Measurements from ENCODE around the gene FOXF2. TPM values are rescaled to one million over a fixed set of nuclear protein-coding genes. Genes with fewer than 3 reads are reported as not detected.

FOXF2 gene
- polyA plus RNA-seq, 3 donors: 0.26 to 2.1 (median 1.2) TPM

DNA sequence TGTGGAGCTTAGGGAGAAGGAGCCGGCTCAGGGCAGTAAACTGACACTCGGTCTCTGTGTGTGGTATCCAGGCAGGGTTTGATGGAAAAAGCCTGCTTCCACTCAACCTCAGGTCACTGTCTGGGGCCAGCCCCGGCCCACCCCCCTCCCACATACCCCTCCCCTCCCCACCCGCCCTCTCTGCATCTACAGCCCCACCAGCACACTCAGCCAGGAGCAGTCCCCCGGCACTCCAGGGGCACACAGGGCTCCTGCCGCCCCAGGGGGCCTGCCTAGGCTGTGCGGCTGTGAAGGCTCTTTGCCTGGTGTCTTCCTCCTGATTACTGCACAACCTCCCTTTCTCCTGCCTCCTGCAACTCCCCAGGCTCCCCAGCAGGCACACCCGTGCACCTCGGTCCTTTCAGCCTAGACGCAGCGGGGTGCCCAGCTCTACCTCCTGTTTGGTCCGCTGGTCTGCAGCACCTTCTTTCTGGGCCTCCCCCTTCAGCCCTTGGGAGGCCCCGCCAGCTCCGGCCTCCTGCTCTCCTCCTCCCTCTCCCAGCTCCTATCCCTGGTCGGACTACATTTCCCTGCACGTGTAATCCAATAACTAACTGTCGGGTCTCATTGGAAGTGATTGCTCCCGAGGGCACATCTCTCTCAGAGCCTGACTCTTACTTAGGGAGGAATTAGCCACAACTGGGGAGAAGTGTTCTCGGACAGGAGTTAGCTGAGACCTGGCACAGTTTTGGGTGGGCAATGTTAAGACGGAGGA is 1.3 kb upstream of the FOXF2 start:
- 10 to 25% (median 22%) methylated on average over 18 to 20 of the region's 20 CpGs for WGBS, 3 donors

DNA sequence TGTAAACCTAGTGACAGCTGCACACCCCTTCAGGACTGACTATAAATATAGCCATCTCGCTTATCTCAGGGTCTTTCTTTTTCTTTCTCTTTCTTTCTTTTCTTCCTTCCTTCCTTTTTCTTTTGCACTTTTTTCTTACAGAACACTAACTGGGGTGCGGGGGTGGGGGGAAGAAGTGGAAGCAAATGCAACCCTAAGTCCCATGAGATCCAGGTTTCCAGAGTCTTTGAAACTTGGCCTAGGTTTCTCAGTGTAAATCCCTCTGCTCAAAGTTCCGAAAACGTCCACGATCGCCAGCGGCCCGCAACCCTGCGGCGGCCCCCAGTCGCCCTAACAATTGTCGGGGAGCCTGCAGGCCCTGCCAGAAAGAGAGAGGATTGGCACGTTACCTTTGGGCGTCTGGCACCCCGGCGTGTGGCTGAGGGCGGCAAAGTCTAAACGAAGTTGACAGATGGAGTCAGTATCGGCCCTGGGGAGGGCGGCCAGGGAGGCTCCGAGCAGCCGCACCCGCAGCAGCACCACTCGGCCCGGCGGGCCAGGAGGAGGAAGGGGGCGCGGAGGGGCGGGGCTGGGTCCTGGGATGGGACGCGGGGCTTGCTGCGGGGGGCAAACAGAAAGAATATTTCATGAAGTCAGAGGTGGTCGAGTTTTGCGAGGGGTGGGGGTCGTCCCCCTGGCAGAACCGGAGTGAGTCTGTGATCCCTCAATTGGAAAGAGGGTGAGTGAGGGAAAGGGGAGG is 577 bp upstream of the FOXF2 start:
- 4 to 5% (median 4%) methylated on average over 35 to 36 of the region's 36 CpGs for WGBS, 3 donors
- no peak overlapping the region for H3K27ac ChIP-seq (ENCODE audit: low read depth, low read length)

More for the DNA sequence above, 1.3 kb upstream of the FOXF2 start:
- H3K27ac ChIP-seq (ENCODE audit: low read depth, low read length): no peak overlapping the region

DNA sequence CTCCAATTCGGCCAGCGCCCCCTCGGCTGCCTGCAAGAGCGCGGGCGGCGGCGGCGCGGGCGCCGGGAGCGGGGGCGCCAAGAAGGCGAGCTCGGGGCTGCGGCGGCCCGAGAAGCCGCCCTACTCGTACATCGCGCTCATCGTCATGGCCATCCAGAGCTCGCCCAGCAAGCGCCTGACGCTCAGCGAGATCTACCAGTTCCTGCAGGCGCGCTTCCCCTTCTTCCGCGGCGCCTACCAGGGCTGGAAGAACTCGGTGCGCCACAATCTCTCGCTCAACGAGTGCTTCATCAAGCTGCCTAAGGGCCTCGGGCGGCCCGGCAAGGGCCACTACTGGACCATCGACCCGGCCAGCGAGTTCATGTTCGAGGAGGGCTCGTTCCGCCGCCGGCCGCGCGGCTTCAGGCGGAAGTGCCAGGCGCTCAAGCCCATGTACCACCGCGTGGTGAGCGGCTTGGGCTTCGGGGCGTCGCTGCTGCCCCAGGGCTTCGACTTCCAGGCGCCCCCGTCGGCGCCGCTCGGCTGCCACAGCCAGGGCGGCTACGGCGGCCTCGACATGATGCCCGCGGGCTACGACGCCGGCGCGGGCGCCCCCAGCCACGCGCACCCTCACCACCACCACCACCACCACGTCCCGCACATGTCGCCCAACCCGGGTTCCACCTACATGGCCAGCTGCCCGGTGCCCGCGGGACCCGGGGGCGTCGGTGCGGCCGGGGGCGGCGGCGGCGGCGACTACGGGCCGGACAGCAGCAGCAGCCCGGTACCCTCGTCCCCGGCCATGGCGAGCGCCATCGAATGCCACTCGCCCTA is 963 bp downstream of the FOXF2 start:
- H3K27ac ChIP-seq (ENCODE audit: low read depth, low read length): no peak overlapping the region
- 1 to 2% (median 2%) methylated on average over 75 to 106 of the region's 106 CpGs for WGBS, 3 donors

DNA sequence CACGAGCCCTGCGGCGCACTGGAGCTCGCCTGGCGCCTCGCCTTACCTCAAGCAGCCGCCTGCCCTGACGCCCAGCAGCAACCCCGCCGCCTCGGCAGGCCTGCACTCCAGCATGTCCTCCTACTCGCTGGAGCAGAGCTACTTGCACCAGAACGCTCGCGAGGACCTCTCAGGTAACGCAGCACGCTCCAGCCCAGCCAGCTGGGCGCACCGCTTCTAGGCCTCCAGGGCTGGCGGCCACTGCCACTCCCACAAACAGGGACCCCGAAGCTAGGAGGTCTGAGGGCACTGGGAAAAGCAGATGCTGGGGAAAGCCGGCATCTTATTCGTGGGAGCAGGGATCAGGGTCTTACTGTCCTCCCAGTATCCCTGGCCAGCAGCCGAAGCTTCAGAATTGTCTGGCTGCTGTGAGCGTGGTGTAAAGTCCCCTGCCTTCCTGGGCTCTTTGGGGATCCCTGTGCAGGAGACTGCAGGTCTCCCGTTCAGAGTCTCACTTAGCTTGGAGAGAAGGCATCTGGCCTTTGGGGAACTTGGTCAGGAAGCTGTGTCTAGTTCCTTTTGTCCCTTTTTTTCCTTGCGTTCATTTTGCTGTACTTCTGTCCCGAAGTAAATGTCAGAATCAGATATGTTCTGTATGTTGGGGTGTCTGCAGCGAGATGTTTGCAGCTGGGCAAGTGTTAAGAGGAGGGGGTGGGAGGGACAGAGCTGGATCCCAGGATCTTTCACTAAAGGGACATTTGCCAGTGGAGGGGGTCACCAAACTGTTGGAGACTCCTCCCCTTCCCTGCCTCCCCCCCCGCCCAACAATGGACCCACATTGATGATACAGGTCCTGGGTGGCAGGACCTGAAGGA is 1.8 kb downstream of the FOXF2 start:
- no peak overlapping the region for H3K27ac ChIP-seq (ENCODE audit: low read depth, low read length)
- WGBS, 3 donors: 11 to 12% (median 12%) methylated on average over 30 of the region's 30 CpGs

DNA sequence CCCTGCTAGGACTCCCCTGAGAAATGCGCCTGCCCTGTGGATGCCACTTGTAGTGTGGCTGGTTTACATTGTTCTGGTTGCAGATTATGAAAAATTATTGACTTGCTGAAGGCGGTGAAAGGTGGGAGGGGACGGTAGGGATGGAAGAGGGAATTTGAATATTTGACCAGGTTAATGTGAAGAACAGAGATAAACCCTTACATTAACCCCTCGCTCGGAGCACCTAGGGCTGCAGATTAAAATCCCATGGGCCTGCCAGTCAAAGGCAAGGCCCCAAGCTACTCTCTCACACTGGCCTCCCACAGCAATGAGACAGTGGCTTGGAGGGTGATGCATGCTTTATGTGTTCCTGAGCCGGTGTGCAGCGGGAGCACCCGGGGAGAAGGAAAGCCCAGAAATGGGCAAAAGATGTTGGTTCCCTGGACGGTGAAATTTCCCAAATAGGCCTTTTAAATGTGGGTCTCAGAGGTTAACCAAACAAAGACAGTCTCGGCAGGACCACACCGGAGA is 2.5 kb downstream of the FOXF2 start:
- H3K27ac ChIP-seq (ENCODE audit: low read depth, low read length): no peak overlapping the region
- 27 to 56% (median 53%) methylated on average over 11 of the region's 11 CpGs for WGBS, 3 donors

DNA sequence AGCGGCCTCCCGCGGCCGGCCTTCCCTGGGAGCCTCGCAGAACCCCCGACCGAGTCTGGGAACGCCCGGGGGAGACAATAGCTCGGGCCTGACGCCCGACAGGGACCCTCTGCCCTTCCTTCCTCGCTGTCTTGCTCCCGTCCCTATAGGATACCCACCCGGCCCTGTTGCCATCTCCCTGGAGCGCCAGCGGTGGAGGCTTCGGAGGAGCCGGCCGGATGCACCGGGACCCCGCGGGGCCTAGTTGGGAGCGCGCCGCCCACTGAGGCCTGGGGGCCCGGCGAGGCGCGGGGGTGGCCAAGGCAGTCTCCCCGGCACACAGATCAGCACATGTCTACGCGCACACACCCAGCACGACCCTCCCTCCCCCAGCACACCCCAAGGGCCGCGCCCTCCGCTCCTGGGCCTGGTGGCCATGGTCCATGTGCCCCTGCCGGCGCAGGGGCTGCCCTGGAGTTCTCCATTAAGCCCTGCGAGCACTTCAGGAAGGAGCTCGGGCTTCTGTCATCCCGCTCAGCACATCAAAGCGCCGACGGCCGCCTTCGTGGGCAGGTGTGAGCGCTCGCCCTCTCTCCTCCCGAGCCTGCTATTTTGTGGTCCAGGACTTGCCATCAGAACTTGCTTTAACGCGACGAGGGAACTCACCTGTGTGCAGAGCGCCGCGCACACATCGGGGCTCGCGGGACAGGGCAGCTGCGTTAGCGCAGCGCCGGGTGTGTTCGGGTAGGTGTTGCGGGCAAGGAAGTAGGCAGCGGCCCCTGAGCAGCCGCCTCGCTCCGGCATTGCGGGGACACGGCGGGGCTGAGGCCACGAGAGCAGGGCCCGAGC is 3.7 kb downstream of the FOXF2 start:
- WGBS, 3 donors: 6 to 36% (median 26%) methylated on average over 66 to 74 of the region's 74 CpGs
- H3K27ac ChIP-seq (ENCODE audit: low read depth, low read length): no peak overlapping the region

DNA sequence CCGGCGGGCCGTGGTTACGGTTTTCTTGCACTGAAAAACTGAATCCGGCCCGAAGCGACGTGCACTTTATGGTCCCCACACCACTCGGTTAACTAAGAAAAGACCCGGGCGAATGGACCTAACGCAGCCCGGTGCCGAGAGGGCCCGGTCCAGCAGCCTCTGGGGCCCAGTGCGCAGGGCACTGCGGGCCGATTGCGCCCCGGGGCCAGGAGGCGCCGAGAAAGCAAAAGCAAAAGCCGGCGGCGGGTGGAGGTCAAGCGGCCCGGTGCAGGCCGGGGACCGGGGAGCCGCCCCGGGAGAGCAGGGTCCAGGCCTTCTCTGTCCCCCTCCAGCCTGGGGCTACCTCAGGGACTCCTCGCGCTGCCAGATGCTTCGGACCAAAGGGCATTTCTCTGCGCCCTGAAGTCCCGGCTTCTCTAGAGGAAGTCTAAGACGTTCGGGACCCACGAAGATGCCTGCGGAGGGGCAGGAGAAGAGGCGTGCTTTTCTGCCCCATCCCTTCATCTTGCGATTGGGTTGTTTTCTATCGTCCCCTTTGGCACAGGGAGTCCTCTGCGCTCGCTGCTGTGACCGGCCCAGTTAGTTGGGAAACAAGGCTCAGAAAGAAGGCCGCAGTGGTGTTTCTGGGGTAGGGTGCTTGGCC is 4.4 kb downstream of the FOXF2 start:
- H3K27ac ChIP-seq (ENCODE audit: low read depth, low read length): no peak overlapping the region
- WGBS, 3 donors: 12 to 39% (median 27%) methylated on average over 47 of the region's 47 CpGs

DNA sequence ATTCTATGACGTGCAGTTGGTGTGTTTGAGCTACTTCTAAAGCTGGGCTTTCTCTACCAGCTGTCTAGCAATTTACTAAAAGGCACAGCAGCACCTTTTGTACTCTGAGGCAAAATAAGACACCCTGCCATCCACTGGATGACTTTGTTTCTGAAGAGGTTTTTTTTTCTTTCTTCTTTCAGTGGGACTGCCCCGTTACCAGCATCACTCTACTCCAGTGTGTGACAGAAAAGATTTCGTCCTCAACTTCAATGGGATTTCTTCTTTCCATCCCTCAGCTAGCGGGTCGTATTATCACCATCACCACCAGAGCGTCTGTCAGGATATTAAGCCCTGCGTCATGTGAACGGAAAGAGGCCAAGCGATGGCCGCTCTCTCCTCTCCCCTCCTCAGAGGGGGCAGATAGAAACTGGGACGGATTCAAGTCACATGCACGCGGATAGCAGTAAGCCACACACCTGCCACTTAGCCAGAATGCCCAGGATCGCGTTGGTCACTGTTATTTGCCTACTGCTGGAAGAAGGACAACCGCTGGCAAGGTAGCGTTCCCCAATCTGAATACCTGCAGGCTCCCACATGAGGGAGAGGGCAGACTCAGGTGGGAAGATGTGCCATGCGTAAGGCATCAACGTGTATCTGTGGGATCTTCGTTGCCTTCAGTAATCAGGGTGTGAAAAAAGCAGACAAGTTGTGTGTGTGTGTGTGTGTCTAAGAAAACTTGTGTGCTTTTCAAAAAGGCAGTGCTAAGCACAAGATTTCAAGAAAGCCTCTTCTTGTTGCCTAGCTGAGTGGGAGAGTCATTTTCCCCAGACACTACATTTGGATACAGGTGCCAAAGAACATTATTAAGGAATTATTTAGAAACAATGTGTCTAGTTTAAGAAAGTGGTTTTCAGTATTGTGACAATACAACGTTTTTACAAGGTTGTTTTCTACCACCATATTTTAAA is 5.4 kb downstream of the FOXF2 start:
- 23 to 56% (median 55%) methylated on average over 21 of the region's 21 CpGs for WGBS, 3 donors
- H3K27ac ChIP-seq (ENCODE audit: low read depth, low read length): no peak overlapping the region

DNA sequence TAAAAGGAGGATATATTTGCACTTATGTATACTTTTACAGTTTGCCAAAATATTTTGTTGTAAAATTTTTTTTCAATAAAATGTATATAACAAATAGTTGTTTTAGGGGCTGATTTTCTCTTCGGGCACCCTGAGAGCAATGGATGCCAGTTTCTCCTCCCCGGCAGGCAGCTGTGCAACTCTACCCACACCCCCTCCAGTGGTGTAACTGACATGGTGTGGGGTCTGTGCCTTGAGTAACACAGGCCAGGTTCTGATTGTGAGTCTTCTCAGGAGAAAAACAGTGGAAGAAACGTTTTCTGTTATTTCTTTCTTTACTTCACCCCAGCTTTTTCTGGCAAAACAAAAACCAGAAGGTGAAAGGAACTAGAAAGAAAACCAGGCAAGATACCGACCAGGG is 6.1 kb downstream of the FOXF2 start:
- 39 to 53% (median 53%) methylated on average over 4 of the region's 4 CpGs for WGBS, 3 donors
- H3K27ac ChIP-seq (ENCODE audit: low read depth, low read length): no peak overlapping the region

DNA sequence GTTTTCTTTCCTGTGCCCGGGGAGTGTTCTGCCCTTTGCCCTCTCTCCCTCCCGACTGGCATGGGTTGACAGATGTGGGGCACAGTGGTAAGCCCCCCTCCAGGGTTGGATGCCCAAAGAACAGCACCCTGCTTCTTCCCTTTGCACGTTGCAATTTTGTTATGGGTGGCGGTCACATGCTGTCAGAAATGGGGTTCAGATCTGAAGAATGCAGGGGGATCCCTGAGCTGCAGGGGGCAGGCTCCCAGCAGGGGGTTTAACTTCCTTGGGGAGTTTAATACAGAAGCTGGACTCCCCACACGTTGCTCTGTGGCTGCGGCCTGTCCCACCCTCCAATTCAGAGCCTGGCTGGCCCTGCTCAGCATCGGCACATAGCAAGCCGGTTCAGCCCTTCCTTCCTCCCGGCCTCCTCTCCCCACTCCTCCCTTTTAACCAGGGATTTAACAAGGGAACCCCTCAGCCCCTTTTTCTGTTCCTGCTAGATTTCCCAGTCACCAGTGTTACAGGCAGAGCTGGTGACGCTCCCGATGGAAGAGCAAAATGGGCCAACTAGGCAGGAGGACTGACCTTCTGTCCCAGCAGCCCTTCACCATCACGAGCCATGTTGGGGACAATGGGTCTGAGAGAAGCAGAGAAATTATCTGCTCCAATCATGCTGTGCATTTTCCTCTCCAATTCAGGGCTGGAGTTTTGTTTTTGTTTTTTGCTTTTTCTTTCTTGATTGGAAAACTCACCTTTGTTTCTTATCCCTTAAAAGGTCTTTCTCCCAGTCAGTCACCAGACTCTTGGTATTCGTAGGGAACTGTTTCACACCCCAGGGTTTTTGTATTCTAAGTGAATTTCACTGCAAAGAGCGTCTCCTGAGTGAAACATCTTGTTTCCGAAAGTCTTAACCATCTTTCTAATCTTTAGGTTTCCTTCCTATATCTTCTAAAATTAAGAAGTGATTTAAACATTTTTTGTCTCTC is 6.8 kb downstream of the FOXF2 start:
- 51 to 60% (median 55%) methylated on average over 15 of the region's 15 CpGs for WGBS, 3 donors
- no peak overlapping the region for H3K27ac ChIP-seq (ENCODE audit: low read depth, low read length)

DNA sequence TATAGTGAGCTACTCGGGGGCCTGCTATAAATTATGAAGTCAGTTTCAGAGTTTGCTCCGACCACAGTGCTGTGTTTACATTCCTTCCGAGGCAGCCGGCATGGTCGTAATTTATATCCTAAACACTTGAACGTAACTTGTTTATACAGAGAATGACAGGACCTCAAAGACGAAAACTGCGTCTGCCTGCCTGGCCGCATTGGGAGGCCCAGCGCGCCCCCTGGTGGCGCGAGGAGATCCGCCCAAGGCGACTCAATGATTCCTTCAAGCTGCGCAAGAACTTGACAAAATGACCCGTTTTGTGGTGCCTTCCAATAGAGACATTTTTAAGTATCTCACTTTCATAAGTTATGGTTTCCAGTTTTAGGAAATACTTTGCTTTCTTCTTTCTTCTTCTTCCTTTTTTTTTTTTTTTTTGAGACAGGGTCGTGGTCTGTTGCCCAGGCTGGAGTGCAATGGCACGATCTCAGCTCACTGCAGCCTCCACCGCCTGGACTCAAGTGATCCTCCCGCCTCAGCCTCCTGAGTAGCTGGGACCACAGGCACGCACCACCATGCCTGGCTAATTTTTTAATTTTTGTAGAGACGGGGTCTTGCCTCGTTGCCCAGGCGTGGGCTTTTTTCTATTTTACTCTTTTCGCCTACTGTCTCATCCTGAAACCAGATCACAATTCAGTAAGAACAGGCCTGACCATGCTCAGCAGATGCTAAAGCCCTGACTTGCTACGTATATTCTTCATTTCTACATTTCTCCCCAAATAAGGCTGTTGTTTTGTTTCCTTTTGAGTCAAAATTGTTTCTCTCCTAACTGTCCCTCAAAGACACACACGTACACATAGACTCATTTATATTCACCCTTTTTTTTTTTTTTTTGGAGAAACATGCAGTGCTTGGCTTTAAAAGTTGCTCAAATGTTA is 7.8 kb downstream of the FOXF2 start:
- 28 to 31% (median 30%) methylated on average over 27 to 28 of the region's 28 CpGs for WGBS, 3 donors
- no peak overlapping the region for H3K27ac ChIP-seq (ENCODE audit: low read depth, low read length)

DNA sequence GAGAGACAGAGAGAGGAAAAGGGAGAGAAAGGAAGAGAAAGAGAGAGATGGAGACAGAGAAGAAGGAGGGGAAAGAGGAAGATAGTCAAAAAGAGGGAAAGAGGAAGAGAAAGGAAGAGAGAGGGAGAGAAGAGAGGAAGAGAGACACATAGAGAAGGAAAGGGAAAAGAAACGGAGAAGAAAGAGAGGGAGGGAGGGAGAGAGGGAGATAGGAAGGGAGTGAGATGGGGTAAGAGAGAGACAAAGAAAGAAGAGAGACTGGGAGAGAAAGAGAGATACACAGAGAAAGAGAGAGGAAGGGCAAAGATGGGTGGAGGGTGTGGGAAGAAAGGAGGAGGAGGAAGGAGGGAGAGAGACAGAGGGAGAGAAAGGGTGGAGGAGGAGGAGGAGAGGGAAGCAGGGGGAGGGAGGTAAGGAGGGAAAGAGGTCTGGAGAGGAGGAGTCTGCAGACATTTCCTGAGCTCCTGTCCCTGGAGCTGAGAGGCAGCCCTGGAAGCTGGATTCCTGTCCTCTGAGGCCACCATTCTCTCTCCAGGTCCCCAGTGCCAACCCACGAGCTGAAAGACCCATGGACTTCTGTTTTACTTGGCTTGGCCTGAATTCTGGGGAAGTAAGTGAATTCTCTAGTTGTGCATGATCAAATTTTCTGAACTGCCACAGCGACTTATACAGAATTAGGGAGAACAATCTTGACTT is 9.9 kb downstream of the FOXF2 start:
- 45 to 55% (median 47%) methylated on average over 3 of the region's 3 CpGs for WGBS, 3 donors
- H3K27ac ChIP-seq (ENCODE audit: low read depth, low read length): no peak overlapping the region

DNA sequence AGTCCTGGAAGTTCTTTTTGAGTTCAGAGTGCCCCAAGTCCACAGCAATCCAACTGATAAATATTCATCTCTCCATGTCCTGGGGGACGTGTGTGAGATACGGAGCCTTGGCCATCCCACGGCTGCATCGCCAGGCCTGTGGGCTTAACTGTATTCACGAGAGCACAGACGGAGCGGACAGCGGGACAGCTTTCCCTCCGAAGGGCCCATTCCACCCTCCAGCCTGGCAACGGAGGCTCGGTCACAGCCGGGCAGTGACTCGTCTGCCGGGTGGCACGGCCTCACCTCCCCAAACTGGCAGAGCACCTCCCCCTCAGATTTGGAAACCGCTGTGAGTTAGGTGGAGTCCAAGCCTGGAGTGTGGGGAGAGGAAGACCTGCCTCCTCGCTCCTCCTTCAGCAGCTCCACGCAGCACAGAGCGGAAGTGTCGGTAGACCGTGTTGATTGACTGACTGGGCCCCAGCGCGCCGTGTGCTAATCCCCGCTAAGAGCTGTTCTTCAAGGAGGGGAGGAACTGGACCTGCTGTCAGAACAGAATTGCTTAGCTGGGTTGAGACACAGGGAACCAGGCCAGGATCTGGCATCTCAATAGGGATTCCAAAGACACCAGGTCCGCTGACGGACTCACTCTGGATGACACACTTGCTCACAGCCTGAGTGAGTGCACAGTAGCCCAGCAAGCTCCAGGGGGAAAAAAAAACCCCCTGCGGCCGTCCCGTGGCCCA is 10.9 kb downstream of the FOXF2 start:
- H3K27ac ChIP-seq (ENCODE audit: low read depth, low read length): no peak overlapping the region

More for the DNA sequence above, 10.9 kb downstream of the FOXF2 start:
- 89 to 91% (median 90%) methylated on average over 24 to 30 of the region's 30 CpGs for WGBS, 3 donors

All from adipose tissue (tissue), 3 donors.